Ecto neural progenitor cell (in vitro differentiated cells): ENCODE results near the gene TMPRSS2.
A peak's percentile ranks its signal among the peaks of the same experiment; 100 is the strongest.
"Not testable (repeated sequence)": the region's sequence is repeated elsewhere in the genome, so short reads cannot be mapped to it uniquely, and the experiment has no call there.

Source experiments
- DNase-seq: peaks from one replicate; pipeline ENCODE4 v3.0.0-alpha.2; 2018; ENCODE audit warnings: low spot score

Gene TMPRSS2

GRCh38 chr21:41426676-41427404 lies 81.1 kb downstream of the TMPRSS2 start:
- DNase-seq = peak; percentile 45

GRCh38 chr21:41425954-41426675 lies 81.8 kb downstream of the TMPRSS2 start, which contains the start of gene MX1:
Gene MX1, plus strand, starts transcription at chr21:41426239. Its CDS starts 5,832 bp downstream, at chr21:41432071.
- peak; percentile 51 for DNase-seq

GRCh38 chr21:41425588-41425953 lies 82.4 kb downstream of the TMPRSS2 start:
- DNase-seq = no peak

GRCh38 chr21:41423305-41423636 lies 84.7 kb downstream of the TMPRSS2 start:
- DNase-seq = not testable (repeated sequence)

GRCh38 chr21:41422546-41423304 lies 85.2 kb downstream of the TMPRSS2 start:
- DNase-seq = peak; percentile 32

DNA sequence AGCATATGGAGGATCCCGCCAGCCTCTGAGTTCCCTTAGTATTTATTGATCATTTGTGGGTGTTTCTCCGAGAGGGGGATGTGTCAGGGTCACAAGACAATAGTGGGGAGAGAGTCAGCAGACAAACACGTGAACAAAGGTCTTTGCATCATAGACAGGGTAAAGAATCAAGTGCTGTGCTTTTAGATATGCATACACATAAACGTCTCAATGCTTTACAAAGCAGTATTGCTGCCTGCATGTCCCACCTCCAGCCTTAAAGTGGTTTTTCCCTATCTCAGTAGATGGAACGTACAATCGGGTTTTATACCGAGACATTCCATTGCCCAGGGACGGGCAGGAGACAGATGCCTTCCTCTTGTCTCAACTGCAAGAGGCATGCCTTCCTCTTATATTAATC lies 87.0 kb downstream of the TMPRSS2 start:
- not testable (repeated sequence) for DNase-seq

DNA sequence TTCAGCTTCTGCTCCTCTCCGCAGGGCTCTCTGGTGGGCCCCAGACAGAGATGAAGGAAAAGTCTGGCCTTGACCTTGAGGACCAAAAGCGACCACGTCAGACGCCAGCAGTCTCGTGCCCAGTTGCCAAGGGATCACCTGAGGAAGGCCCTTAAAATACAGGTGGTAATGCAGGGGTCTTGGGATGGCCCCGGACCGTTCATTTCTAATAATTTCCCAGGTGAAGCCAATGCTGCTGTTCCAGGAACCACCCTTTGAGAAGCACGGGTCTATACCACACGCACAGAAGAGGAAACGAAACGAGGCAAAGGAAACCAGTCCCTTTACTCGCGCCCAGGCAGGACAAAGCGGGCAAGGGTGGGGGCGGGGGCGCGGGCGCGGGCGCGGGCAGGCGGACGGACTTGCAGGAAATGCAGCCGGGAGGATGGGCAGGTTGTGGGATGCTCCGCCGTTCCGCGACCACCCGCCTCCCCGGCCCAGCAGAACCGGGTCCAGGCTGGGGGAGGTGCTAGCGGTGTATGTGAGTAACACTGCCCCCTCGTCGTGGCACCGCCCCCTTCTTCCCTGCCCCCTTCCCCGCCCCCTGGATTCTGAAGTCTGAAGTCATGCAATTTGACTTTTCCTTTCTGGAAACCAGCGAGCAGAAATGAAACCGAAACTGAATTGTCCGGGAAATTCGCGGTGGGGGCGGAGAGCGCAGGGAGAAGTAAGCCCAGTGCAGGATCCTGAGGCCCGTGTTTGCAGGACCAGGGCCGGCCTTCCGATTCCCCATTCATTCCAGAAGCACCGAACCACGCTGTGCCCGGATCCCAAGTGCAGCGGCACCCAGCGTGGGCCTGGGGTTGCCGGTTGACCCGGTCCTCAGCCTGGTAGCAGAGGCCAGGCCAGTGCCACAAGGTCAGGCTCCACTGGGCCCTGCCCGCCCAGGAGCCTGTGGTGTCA lies 87.8 kb downstream of the TMPRSS2 start:
- peak; percentile 77 for DNase-seq

DNA sequence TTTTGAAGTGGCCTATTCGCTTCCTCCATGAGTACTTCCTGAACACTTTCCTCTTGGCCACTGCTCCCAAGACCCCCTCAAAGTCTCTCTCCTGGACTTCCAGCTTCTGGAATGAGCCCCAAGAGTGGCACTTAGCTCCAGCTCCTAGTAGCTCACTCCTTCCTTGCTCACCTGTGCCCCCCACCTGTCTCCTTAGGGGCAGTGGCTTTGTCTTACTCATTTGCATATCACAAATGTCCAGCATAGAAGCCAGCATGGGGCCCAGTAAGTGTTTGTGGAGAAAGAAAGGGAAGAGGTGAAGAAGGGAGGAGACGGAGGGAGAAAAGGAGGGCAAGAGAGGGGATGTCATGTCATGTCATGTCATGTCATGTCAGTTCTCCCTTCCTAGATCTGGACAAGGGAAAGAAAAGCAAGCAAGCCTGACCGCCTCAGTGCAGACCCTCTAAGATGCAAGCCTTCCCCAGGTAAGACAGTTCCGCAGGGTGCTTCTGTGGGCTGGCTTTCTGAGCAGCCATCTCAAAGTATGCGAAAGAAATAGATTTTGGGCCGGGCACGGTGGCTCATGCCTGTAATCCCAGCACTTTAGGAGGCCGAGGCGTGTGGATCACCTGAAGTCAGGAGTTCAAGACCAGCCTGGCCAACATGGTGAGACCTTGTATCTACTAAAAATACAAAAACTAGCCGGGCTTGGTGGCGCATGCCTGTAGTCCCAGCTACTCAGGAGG lies 88.8 kb downstream of the TMPRSS2 start:
- peak; percentile 29 for DNase-seq

DNA sequence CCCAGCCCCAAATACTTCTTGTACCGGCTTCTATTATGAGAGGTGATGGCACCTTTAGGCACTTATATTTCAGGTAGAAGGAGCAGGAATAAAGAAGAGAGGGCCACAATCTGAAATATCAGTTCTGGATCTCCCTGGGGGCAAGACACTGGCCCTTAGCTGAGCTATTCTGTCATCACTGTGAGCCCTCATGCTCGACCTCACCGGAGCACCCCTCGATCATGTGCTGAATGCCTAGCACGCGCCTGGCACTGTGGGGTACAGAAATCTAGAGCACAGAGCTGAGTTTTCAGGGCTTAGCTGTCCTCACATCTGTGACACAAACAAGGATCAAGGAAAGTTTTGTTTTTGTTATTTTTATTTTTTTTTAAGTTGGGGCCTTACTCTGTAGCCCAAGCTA lies 89.6 kb downstream of the TMPRSS2 start:
- no peak for DNase-seq

DNA sequence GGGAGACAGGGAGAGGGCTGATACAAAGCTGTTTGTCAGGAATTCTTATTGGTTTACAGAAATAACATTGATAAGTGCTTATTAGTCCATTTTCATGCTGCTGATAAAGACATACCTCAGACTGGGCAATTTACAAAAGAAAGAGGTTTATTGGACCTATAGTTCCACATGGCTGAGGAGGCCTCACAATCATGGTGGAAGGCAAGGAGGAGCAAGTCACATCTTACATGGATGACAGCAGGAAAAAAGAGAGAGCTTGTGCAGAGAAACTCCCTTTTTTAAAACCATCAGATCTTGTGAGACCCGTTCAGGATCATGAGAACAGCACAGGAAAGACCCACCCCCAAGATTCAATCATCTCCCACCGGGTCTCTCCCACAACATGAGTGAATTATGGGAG lies 90.5 kb downstream of the TMPRSS2 start:
- peak; percentile 14 for DNase-seq
